NOMO-1 (cell line): Measurements from ENCODE around the gene CANT1.

ENCODE experiments used
- DNase-seq, 2 experiments: peaks; one replicate each; lab custom pipeline; 2025; ENCODE audit not compliant: unreplicated experiment in 2 of 2; lab: John Stamatoyannopoulos, UW

CANT1 gene

GRCh38 chr17:78944956-78945355, 64.6 kb downstream of the CANT1 start:
- DNase-seq: no peak

DNA sequence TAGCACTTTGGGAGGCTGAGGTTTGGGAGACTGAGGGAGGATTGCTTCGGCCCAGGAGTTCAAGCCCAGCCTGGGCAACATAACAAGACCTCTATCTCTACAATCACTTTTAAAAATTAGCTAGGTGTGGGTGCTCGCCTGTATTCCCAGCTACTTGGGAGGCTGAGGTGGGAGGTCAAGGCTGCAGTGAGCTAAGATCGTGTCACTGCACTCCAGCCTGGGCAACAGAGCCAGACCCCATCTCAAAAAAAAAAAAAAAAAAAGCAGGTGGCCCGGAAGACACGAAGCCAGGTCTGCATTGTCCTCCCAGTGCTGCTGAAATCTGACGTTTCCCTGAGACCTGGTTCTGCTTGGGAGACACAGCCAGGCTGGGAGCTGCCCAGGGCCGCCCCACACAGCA, 65.5 kb downstream of the CANT1 start:
- no peak for DNase-seq
